ENCODE results near the gene MAP2. TPM values are rescaled to one million over a fixed set of nuclear protein-coding genes. Genes with fewer than 3 reads are reported as not detected.

The MAP2 gene
- total RNA-seq, 6 experiments from 2014 or later, result 1.0 to 2.0 (median 1.6) TPM

DNA sequence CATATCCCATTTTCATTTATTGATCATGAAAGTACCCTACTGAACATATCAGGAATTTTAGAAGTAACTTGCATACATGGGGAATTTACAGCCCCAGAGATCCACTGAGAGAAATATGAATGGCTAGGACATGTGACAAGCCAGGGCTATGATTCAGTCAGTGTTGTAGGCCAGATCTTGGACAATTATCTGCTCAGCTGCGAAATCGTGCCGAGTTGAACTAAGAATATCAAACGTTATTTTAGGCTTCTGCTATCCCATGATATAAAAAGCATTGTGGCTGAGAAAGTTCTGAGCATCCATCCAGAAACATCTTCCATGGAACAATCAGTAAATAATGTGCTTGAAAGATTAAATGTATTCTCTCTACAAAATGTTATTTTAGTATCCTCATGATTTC, 262.1 kb downstream of the MAP2 start:
- TF ChIP-seq, protein P1, sequence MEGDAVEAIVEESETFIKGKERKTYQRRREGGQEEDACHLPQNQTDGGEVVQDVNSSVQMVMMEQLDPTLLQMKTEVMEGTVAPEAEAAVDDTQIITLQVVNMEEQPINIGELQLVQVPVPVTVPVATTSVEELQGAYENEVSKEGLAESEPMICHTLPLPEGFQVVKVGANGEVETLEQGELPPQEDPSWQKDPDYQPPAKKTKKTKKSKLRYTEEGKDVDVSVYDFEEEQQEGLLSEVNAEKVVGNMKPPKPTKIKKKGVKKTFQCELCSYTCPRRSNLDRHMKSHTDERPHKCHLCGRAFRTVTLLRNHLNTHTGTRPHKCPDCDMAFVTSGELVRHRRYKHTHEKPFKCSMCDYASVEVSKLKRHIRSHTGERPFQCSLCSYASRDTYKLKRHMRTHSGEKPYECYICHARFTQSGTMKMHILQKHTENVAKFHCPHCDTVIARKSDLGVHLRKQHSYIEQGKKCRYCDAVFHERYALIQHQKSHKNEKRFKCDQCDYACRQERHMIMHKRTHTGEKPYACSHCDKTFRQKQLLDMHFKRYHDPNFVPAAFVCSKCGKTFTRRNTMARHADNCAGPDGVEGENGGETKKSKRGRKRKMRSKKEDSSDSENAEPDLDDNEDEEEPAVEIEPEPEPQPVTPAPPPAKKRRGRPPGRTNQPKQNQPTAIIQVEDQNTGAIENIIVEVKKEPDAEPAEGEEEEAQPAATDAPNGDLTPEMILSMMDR (IDR thresholded peaks at IDR 0.05), result no peak
- Mint-ChIP-seq H3K9me3 (no peaks in the 10 kb centered on the region), H3K27ac (no peak overlapping the region), H3K4me3 (no peak overlapping the region), H3K36me3 (ENCODE audit: low read depth) (no peaks in the 10 kb centered on the region), H3K4me1 (ENCODE audit: low read depth) (no peaks in the 10 kb centered on the region), H3K27me3 (ENCODE audit: insufficient read depth) (peaks cover 4% of the 10 kb centered on the region; the same call in 1 of the 2 replicates)
- DNase-seq, result no peak

DNA sequence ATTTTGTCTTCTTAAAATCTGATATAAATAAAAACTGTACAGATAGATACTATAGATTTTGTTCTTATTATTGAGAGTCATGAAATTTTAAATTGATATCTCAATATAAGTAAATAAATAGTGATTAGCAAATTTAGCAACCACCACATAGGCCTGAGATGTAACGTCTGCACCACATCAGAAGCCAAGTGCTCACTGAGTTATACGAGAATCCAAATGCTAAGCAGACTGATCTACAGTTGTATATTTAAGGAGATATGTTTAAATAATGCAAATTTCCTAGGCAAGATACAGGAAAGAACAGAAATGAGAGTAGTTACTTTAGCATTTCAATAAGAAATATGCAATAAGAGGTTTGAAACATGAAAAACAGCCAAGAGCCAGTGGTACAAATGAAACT, 262.6 kb downstream of the MAP2 start:
- DNase-seq, result no peak
- TF ChIP-seq, protein P1 (IDR thresholded peaks at IDR 0.05), result no peak
- Mint-ChIP-seq H3K27me3 (ENCODE audit: insufficient read depth) (peaks cover 4% of the 10 kb centered on the region; the same call in 1 of the 2 replicates), H3K27ac (no peak overlapping the region), H3K4me3 (no peak overlapping the region), H3K9me3 (peaks cover 5% of the 10 kb centered on the region; the same call in 1 of the 2 replicates), H3K4me1 (ENCODE audit: low read depth) (no peaks in the 10 kb centered on the region), H3K36me3 (ENCODE audit: low read depth) (no peaks in the 10 kb centered on the region)

- no peak for DNase-seq
- TF ChIP-seq, protein P1 (IDR thresholded peaks at IDR 0.05), result no peak
- Mint-ChIP-seq H3K36me3 (ENCODE audit: low read depth) (no peaks in the 10 kb centered on the region), H3K4me3 (no peak overlapping the region), H3K9me3 (peaks cover 5% of the 10 kb centered on the region; the same call in 1 of the 2 replicates), H3K27ac (no peak overlapping the region), H3K4me1 (ENCODE audit: low read depth) (no peaks in the 10 kb centered on the region), H3K27me3 (ENCODE audit: insufficient read depth) (peaks cover 4% of the 10 kb centered on the region; the same call in 1 of the 2 replicates)
These were observed 263.6 kb downstream of the MAP2 start for GRCh38 chr2:209687323-209687969.

GRCh38 chr2:209688385-209688784, 264.5 kb downstream of the MAP2 start:
- H3K4me3 Mint-ChIP-seq, result no peak overlapping the region
- H3K36me3 Mint-ChIP-seq (ENCODE audit: low read depth), result no peaks in the 10 kb centered on the region
- H3K9me3 Mint-ChIP-seq, result peaks cover 5% of the 10 kb centered on the region; the same call in 1 of the 2 replicates
- H3K4me1 Mint-ChIP-seq (ENCODE audit: low read depth), result no peaks in the 10 kb centered on the region
- DNase-seq, result no peak
- peaks cover 4% of the 10 kb centered on the region; the same call in 1 of the 2 replicates for H3K27me3 Mint-ChIP-seq (ENCODE audit: insufficient read depth)
- no peak overlapping the region for H3K27ac Mint-ChIP-seq
- TF ChIP-seq, protein P1 (IDR thresholded peaks at IDR 0.05), result no peak

DNA sequence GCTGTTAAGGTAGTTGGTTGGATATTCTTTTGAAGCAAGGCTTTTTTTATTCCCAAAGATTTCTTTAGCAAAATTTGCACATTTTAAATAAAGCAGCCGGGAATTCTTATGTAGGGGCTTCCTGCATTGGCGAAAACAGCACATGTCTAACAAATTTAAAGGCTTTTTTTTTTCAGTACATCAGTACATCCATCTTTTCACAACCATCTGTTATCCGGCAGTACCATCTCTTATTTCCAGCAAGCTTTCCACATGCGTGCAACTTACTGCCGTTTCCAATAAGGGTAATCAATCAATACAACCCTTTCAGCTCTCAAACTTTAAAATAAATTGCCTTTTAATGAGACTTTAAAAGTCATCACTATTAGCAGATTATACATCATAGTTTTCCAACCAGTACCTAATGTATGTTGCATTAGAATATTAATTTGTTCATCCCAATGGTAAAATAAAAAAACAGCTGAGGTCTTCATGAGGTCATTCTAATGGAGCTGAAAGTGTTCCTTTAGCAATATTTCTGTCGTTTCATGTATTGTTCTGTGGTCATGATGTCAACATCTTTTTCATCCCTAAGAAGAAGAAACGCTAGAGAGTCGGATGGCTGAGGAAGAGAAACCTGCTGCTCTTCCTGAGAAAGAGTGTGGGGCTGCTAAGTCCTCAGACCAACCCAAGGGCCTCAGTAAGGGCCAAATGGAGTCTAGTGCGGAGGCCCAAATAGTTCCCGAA, 266.3 kb downstream of the MAP2 start:
- H3K4me3 Mint-ChIP-seq, result no peak overlapping the region
- no peaks in the 10 kb centered on the region for H3K4me1 Mint-ChIP-seq (ENCODE audit: low read depth)
- TF ChIP-seq, protein P1 (IDR thresholded peaks at IDR 0.05), result no peak
- no peak overlapping the region for H3K27ac Mint-ChIP-seq
- no peaks in the 10 kb centered on the region for H3K36me3 Mint-ChIP-seq (ENCODE audit: low read depth)
- H3K27me3 Mint-ChIP-seq (ENCODE audit: insufficient read depth), result peaks cover 4% of the 10 kb centered on the region; the same call in 1 of the 2 replicates
- H3K9me3 Mint-ChIP-seq, result peaks cover 5% of the 10 kb centered on the region
- DNase-seq, result no peak

All from HFFc6 (cell line).